Activated CD8-positive, alpha-beta memory T cell treated with anti-CD3 and anti-CD28 coated beads, Interleukin-2, amount 50 U/mL, for 24 hours (primary cell): ENCODE results near the gene DDA1.

Experiments used
- DNase-seq: peaks from one replicate; pipeline ENCODE4 v3.0.0-alpha.2; 2020; ENCODE audit errors: extremely low read depth

Gene DDA1

GRCh38 chr19:17329366-17330261, 20.3 kb downstream of the DDA1 start:
- DNase-seq = no peak

DNA sequence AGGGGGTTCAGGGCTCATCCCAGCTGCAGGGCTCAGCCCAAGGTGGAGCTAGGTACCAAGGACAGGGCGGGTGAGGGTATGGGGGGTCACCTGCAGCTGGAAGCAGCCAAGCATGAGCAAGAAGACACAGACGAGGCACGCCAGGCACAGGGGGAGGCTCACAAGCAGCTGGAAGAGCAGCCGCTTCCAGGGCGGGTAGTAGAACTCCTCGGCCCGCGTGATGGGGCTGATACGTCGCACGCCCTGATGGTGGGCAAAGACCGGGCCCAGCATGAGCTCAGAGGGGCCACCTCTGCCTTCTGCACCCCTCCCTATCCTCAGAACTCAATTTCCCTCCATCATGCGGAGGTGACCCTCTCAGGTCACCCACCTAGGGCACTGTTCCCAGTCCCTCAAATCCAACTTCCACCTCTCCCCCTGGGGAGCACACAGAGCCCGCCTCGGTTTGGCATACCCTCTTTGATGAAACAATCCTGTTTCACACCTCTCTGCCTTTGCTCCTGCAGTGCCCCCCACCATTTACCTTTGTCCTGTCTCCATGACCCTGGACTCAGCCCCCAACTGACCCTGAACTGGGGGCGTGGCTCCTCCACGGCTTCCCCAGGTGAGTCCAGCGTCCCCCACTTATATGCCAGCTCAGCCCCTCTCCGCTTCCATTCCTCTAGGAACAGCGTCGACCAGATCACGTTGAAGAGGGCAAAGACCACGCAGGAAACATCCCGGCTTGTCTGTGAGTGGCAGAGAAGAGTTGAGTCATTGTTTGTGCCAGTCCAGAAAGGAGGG, 21.1 kb downstream of the DDA1 start:
- DNase-seq = no peak

DNA sequence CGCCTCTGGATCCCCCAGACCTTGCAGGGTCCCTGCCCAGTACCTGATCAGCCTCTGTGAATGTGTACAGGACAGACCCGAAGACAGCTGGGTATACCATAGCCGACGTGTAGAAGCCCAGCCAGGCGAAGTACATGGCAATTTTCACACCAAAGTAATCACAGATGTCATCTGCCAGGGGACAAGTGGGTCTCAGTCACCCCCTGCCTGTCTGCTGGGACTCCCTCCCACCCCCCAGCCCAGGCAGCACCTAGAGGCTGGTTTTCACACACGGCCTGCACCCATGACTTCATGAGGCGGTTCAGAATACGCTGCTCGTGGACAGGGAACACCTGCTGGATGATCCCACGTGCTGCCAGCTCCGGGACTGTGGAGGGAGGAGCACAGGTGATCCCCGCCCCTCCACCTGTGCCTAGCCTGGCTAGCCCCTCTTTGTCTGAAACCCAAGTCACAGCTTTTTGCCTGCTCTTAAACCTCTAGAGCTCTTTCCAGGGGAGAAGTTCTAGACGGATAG, 21.7 kb downstream of the DDA1 start:
- DNase-seq = no peak

DNA sequence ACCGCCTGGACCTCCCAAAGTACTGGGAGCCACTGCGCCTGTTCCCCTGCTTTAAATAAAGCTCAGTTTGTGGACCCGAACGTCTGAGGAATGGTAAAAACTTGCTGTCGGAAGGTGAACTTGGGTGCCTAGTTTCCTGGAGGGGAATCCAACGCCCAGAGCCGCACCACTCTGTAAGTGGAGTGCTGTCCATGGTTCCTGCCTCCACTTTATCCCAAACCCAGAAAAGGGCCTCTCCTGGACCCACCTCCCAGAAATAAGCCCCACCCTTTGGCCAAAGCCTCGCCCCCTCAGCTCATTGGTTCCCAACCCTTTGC, 23.0 kb downstream of the DDA1 start:
- no peak for DNase-seq

DNA sequence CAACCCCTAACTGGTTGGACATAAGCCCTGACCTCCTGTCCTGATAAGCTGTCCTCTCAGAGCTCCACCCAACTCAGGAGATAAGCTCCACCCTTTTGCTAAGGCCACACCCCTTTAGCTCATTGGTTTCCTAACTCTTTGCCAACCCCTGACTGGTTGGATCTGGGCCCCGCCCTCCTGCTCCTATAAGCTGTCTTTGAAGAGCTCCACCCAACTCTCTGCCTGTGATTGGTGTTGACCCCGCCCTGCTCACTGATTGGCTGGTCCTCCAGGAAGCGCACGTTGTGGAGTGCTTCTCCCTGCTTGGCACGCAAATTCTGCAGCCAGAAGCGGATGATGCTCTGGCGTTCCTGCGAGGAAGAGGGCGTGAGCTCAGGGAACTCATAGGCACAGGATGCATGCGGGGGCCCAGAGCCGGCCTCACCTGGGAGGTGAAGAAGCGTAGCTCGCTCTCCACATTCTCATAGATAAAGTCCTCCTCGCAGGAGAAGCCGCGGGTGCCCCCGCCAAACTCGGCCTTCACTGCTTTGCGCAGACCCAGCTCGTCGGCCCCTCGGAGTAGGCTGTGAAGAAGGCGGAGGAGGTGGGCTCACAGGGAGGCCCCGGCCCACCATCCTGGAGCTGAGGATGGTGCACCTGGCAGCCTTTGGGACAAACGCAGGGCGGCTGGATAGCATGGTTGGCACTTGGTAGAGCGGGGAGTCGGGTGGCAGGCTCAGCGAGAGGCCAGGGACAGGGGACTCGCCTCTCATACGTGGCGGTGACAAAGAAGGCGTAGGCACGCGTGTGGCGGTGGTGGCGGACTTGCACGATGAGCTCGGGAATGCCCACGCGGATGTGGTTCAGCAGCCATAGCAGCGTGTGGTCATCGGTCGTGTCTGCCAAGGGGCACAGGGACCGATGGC, 23.6 kb downstream of the DDA1 start:
- no peak for DNase-seq

- DNase-seq = no peak
These were observed 24.4 kb downstream of the DDA1 start for GRCh38 chr19:17333611-17334413.

GRCh38 chr19:17334414-17335409, 25.3 kb downstream of the DDA1 start, which contains the start of gene ANO8:
Gene ANO8 (minus strand): TSS chr19:17334855. CDS start chr19:17334670, 185 bp downstream.
- DNase-seq = peak; percentile 95

DNA sequence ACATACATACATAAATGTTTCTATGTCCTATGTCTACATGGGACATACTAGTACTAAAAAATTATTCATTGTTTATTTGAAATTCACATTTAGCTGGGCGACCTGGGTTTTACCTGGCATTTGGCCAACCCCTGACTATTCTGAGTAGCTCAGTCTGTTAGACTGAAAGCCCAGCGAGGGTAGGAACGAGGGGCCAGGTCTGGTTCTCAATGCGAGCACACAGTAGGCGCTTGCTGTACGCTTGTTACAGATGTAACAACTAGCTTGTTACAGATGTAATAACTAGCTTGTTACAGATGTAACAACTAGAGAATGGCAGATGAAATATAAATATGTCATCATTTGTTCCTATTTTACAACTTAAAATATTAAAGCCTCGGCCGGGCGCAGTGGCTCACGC, 26.2 kb downstream of the DDA1 start:
- no peak for DNase-seq

GRCh38 chr19:17336872-17337674, 27.7 kb downstream of the DDA1 start, which contains the start of gene GTPBP3:
Gene GTPBP3 (plus strand): TSS chr19:17337553. CDS start chr19:17337612, 59 bp downstream.
- DNase-seq = peak; percentile 95

GRCh38 chr19:17337675-17338432, 28.5 kb downstream of the DDA1 start:
- no peak for DNase-seq

DNA sequence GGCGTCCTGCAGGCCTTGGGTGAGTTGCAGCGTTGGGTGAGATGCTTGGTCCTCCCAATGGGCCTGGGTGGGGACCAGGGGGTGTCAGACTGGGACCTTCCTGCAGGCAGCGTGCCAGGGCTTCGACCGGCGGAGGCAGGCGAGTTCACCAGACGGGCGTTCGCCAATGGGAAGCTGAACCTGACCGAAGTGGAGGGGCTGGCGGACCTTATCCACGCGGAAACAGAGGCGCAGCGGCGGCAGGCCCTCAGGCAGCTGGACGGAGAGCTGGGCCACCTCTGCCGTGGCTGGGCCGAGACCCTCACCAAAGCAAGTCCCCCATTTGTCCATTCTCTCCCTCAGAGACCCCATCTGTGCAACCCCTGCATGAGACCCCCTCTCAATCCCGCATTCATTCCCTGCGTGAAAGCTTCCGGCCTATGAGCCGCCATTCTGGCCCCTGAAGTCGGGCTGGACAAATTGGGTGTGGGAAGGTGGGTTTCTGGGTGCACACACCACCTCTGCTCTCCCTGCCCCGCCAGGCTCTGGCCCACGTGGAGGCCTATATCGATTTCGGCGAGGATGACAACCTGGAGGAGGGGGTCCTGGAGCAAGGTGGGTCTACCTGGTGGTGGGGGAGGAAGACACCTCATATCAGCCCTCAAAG, 29.2 kb downstream of the DDA1 start:
- no peak for DNase-seq

DNA sequence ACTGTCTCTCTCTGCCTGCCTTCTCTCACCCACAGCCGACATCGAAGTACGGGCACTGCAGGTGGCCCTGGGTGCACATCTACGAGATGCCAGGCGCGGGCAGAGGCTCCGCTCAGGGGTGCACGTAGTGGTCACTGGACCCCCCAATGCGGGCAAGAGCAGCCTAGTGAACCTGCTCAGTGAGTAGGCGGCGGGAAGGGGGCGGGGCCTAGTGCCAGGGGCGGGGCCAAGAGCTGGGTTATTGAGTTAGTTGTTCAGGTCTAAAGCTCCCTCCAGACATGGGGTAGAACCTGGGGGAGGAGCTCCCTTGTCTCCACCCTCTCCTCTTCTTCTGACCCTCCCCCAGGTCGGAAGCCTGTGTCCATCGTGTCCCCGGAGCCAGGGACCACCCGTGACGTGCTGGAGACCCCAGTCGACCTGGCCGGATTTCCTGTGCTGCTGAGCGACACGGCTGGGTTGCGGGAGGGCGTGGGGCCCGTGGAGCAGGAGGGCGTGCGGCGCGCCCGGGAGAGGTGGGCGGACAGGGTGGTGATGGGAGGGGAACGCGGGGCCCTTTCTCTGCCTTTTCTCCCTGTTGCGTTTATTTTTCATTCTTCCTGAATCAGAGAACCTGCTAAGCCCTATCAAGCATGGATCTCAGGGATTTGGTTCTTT, 29.9 kb downstream of the DDA1 start:
- DNase-seq = no peak

DNA sequence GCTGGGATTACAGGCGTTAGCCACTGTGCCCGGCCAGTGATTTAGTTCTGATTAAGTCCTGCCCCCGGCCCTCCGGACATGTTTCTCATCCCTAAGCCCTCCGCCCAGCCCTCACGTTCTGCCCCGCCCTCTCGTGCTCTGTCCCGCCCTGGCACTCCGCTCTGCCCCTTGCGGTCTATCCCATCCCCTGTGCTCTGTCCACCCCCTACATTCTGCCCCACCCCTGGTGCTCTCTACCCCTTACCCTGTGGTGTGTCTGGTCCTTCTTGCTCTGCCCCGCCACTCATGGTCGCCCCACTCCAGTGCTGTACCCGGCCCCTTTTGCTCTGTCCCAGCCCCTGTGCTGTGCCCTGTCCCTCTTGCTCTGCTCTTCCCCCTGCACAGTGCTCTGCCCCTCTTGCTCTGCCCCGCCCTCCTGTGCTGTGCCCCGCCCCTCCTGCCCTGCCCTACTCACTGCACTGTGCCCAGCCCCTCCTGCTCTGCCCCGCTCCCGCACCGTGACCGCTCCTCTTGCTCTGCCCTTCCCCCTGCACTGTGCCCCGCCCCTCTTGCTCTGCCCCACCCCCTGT, 31.0 kb downstream of the DDA1 start:
- DNase-seq = no peak

DNA sequence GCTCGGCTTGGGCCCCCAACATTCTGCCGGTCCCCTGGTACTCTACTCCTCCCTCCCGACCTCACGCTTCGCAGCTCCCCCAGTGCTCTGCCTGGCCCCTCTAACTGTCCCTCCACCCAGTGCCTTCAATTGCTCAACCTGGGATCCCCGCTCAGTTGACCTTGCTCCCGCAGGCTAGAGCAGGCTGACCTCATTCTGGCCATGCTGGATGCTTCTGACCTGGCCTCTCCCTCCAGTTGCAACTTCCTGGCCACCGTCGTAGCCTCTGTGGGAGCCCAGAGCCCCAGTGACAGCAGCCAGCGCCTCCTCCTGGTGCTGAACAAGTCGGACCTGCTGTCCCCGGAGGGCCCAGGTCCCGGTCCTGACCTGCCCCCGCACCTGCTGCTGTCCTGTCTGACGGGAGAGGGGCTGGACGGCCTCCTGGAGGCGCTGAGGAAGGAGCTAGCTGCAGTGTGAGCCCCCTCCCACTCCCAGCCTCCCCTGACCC, 31.6 kb downstream of the DDA1 start:
- DNase-seq = no peak

- no peak for DNase-seq
These were observed 32.0 kb downstream of the DDA1 start for GRCh38 chr19:17341386-17341785.

- DNase-seq = no peak
These were observed 32.5 kb downstream of the DDA1 start for GRCh38 chr19:17341845-17342244.
